ENCODE data around the gene OPA3.
A peak's percentile ranks its signal among the peaks of the same experiment; 100 is the strongest.

Gene OPA3

GRCh38 chr19:45597425-45598111, 13.0 kb upstream of the OPA3 start:
- DNase-seq: no peak

GRCh38 chr19:45595814-45596213, 11.2 kb upstream of the OPA3 start:
- no peak for DNase-seq

GRCh38 chr19:45593520-45593919, 8.9 kb upstream of the OPA3 start:
- no peak for DNase-seq

GRCh38 chr19:45592366-45592765, 7.8 kb upstream of the OPA3 start:
- no peak for DNase-seq

GRCh38 chr19:45591638-45592005, 7.0 kb upstream of the OPA3 start:
- DNase-seq: no peak

- DNase-seq: peak in 2 of 4 experiments; percentile 13 to 25
Measured at GRCh38 chr19:45591004-45591637, 6.5 kb upstream of the OPA3 start.

- no peak for DNase-seq
Measured at GRCh38 chr19:45590300-45591003, 5.8 kb upstream of the OPA3 start.

- DNase-seq: no peak
Measured at GRCh38 chr19:45589768-45590167, 5.2 kb upstream of the OPA3 start.

- DNase-seq: no peak
Measured at GRCh38 chr19:45587873-45588272, 3.3 kb upstream of the OPA3 start.

- DNase-seq: no peak
Measured at GRCh38 chr19:45585158-45585577, 566 bp upstream of the OPA3 start.

GRCh38 chr19:45581576-45581975, 3.0 kb downstream of the OPA3 start:
- no peak for DNase-seq

- DNase-seq: no peak
Measured at GRCh38 chr19:45578861-45579260, 5.7 kb downstream of the OPA3 start.

GRCh38 chr19:45577111-45577905, 7.3 kb downstream of the OPA3 start:
- DNase-seq: no peak

- DNase-seq: no peak
Measured at GRCh38 chr19:45576682-45577081, 7.9 kb downstream of the OPA3 start.

- DNase-seq: no peak
Measured at GRCh38 chr19:45575216-45575615, 9.4 kb downstream of the OPA3 start.

GRCh38 chr19:45574526-45574925, 10.1 kb downstream of the OPA3 start:
- DNase-seq: no peak

GRCh38 chr19:45571457-45572220, 13.0 kb downstream of the OPA3 start:
- no peak for DNase-seq

- peak; percentile 13 to 49 (median 29) for DNase-seq
Measured at GRCh38 chr19:45569619-45570421, 14.8 kb downstream of the OPA3 start.

GRCh38 chr19:45568732-45569131, 15.9 kb downstream of the OPA3 start:
- no peak for DNase-seq

- DNase-seq: no peak
Measured at GRCh38 chr19:45567609-45568008, 17.0 kb downstream of the OPA3 start.

GRCh38 chr19:45564131-45564780, 20.3 kb downstream of the OPA3 start:
- DNase-seq: no peak

Measured in activated naive CD4-positive, alpha-beta T cell (primary cell).